HepG2 (cell line): Measurements from ENCODE around the gene FMC1. TPM values are rescaled to one million over a fixed set of nuclear protein-coding genes. Genes with fewer than 3 reads are reported as not detected.
A peak's percentile ranks its signal among the peaks of the same experiment; 100 is the strongest.

Experiments used
- ATF1 ChIP-seq: IDR thresholded peaks from 2 replicates; pipeline ENCODE4 v1.6.1; 2016; ENCODE audit warnings: mild to moderate bottlenecking, control low read depth
- KLF9 ChIP-seq: IDR thresholded peaks from 2 replicates; pipeline ENCODE4 v1.6.1; 2016; ENCODE audit warnings: low read depth
- MAFF ChIP-seq: IDR thresholded peaks from 2 replicates; pipeline ENCODE4 v1.6.1; 2011; ENCODE audit warnings: low read depth, low read length, improper control_type of control experiment
- NFE2 ChIP-seq: sonication (generic); formaldehyde crosslinking; IDR thresholded peaks from 2 replicates; pipeline ENCODE4 v1.4.0; 2020; ENCODE audit warnings: missing genetic modification reagents
- SOX13 ChIP-seq, 3 experiments: fragments of 450-650 bp in 1 of 3; sonication (generic) in 1 of 3; formaldehyde crosslinking in 1 of 3; IDR thresholded peaks in 2 of 3; conservative IDR thresholded peaks in 1 of 3; 2 replicates each; pipeline versions ENCODE4 v1.5.0 to v1.6.1; 2016 to 2020; ENCODE audit warnings: antibody characterized with exemption in 1 of 3, mild to moderate bottlenecking in 1 of 3, missing compliant biosample characterization in 1 of 3, missing genetic modification reagents in 1 of 3, moderate library complexity in 1 of 3
- U2AF1 ChIP-seq: fragments of 200-400 bp; formaldehyde crosslinking; optimal IDR thresholded peaks from 2 replicates; pipeline ENCODE3; 2017; ENCODE audit warnings: mild to moderate bottlenecking, low read depth, low read length
- ZNF549 ChIP-seq: sonication (generic); formaldehyde crosslinking; IDR thresholded peaks from 2 replicates; pipeline ENCODE4 v1.5.0; 2020; ENCODE audit warnings: missing genetic modification reagents
- polyA plus RNA-seq, 8 experiments: library from polyadenylated mRNA; depleted of rRNA in 3 of 8; stranded (reverse) in 7 of 8; unstranded in 1 of 8; fragments of >200 nt; fragmentation: Illumina TruSeq in 4 of 8; extraction: Trizol in 4 of 8; gene quantifications; 2 replicates each; pipeline versions ENCODE4 v1.2.1 to v1.2.3, GENCODE V29; 2011 to 2016; ENCODE audit warnings: low read depth in 4 of 8, missing spikeins in 1 of 8, mixed read lengths in 1 of 8; ENCODE audit not compliant: insufficient read depth in 1 of 8
- total RNA-seq, 5 experiments: library from RNA; depleted of rRNA; stranded (reverse); fragments of >200 nt; fragmentation: Illumina TruSeq; extraction: Trizol; gene quantifications; 2 replicates each; pipeline ENCODE4 v1.2.3, GENCODE V29; 2016; ENCODE audit warnings: low read depth in 1 of 5
- TF ChIP-seq, protein P1 (sequence below): sonication (generic); formaldehyde crosslinking; IDR thresholded peaks from 2 replicates; pipeline ENCODE4 v1.5.1; 2020; ENCODE audit warnings: mild to moderate bottlenecking, missing genetic modification reagents, borderline replicate concordance
- TF ChIP-seq, protein P2 (sequence below): sonication (generic); formaldehyde crosslinking; IDR thresholded peaks from 2 replicates; pipeline ENCODE4 v1.8.0; 2022; ENCODE audit warnings: mild to moderate bottlenecking, missing genetic modification reagents, moderate library complexity
- TF ChIP-seq, protein P3 (sequence below): sonication (generic); formaldehyde crosslinking; IDR thresholded peaks from 2 replicates; pipeline ENCODE4 v1.4.0; 2020; ENCODE audit warnings: mild to moderate bottlenecking, missing genetic modification reagents

Gene FMC1
- total and polyA plus RNA-seq, 2 of the 13 experiments (the other 11 are each of a cell fraction or from before 2014, with no cell fraction given), result 39.2 to 50.7 TPM

DNA sequence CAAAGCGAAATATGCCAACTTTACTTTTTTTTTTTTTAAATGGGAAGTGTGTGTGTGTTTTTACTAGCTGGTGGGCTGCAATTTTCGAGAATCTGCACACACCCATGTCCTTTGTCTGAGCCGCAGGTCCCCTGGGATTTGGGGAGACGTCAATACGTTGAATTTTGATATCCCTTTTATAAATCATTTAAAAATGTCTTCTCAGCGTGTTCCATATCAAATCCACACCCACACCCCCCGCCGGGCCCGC lies 404 bp upstream of the FMC1 start (continued):
- TF ChIP-seq, protein P1, sequence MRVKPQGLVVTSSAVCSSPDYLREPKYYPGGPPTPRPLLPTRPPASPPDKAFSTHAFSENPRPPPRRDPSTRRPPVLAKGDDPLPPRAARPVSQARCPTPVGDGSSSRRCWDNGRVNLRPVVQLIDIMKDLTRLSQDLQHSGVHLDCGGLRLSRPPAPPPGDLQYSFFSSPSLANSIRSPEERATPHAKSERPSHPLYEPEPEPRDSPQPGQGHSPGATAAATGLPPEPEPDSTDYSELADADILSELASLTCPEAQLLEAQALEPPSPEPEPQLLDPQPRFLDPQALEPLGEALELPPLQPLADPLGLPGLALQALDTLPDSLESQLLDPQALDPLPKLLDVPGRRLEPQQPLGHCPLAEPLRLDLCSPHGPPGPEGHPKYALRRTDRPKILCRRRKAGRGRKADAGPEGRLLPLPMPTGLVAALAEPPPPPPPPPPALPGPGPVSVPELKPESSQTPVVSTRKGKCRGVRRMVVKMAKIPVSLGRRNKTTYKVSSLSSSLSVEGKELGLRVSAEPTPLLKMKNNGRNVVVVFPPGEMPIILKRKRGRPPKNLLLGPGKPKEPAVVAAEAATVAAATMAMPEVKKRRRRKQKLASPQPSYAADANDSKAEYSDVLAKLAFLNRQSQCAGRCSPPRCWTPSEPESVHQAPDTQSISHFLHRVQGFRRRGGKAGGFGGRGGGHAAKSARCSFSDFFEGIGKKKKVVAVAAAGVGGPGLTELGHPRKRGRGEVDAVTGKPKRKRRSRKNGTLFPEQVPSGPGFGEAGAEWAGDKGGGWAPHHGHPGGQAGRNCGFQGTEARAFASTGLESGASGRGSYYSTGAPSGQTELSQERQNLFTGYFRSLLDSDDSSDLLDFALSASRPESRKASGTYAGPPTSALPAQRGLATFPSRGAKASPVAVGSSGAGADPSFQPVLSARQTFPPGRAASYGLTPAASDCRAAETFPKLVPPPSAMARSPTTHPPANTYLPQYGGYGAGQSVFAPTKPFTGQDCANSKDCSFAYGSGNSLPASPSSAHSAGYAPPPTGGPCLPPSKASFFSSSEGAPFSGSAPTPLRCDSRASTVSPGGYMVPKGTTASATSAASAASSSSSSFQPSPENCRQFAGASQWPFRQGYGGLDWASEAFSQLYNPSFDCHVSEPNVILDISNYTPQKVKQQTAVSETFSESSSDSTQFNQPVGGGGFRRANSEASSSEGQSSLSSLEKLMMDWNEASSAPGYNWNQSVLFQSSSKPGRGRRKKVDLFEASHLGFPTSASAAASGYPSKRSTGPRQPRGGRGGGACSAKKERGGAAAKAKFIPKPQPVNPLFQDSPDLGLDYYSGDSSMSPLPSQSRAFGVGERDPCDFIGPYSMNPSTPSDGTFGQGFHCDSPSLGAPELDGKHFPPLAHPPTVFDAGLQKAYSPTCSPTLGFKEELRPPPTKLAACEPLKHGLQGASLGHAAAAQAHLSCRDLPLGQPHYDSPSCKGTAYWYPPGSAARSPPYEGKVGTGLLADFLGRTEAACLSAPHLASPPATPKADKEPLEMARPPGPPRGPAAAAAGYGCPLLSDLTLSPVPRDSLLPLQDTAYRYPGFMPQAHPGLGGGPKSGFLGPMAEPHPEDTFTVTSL (CRISPR knock-in tag), result peak; percentile 11; the same call in 1 of the 2 replicates
- TF ChIP-seq U2AF1 (peak; percentile 60), SOX13 (IDR thresholded peaks at IDR 0.05) (peak; percentile 6; the same call in 1 of the 2 replicates), SOX13 (CRISPR knock-in tag; conservative IDR thresholded peaks at IDR 0.05 in 1 of 2, IDR thresholded peaks at IDR 0.05 in 1 of 2) (no peak), ATF1 (peak; percentile 70), NFE2 (CRISPR knock-in tag) (no peak), KLF9 (CRISPR knock-in tag) (peak; percentile 20; the same call in 1 of the 2 replicates), MAFF (peak; percentile 41; the same call in 1 of the 2 replicates), ZNF549 (CRISPR knock-in tag) (no peak)
- TF ChIP-seq, protein P2, sequence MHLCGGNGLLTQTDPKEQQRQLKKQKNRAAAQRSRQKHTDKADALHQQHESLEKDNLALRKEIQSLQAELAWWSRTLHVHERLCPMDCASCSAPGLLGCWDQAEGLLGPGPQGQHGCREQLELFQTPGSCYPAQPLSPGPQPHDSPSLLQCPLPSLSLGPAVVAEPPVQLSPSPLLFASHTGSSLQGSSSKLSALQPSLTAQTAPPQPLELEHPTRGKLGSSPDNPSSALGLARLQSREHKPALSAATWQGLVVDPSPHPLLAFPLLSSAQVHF, result 0 out of 2 replicates have a peak, but pooled peaks have one; percentile 5
- TF ChIP-seq, protein P3, sequence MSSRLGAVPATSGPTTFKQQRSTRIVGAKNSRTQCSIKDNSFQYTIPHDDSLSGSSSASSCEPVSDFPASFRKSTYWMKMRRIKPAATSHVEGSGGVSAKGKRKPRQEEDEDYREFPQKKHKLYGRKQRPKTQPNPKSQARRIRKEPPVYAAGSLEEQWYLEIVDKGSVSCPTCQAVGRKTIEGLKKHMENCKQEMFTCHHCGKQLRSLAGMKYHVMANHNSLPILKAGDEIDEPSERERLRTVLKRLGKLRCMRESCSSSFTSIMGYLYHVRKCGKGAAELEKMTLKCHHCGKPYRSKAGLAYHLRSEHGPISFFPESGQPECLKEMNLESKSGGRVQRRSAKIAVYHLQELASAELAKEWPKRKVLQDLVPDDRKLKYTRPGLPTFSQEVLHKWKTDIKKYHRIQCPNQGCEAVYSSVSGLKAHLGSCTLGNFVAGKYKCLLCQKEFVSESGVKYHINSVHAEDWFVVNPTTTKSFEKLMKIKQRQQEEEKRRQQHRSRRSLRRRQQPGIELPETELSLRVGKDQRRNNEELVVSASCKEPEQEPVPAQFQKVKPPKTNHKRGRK (CRISPR knock-in tag), result no peak
